ENCODE data around the gene ELP4.

DNA sequence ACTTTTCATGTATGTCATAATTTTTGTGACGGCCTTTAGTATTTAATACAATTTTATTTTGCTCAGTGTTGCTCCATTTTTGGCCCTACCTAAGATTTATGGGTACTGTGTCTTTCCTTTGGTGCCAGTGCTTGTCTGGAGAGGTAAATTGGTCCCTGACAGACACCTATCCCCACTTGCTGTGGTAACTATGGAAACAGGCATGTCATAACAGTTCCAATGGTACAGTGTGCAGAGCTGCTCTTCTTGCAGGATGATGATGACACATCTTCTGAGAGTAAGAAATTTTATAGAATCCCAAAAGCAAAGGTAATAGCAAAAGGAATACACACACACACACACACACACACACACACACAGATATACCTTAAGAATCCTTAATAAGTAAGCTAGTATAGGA, 118.5 kb downstream of the ELP4 start:
- no peak for TF ChIP-seq POLR2AphosphoS5 (IDR thresholded peaks at IDR 0.05; ENCODE audit: low read depth)
- no peak for TF ChIP-seq CTCF (conservative IDR thresholded peaks at IDR 0.05; ENCODE audit: low read depth in 2 of 2)
- no peak for TF ChIP-seq EZH2 (IDR thresholded peaks at IDR 0.05; ENCODE audit: low read depth, unreplicated experiment)
- no peak for TF ChIP-seq REST (IDR thresholded peaks at IDR 0.05; ENCODE audit: unreplicated experiment)
- TF ChIP-seq CREB1 (CRISPR knock-in tag; IDR thresholded peaks at IDR 0.05; ENCODE audit: low read depth): no peak
- TF ChIP-seq JUNB (IDR thresholded peaks at IDR 0.05; ENCODE audit: unreplicated experiment): no peak
- no peak for TF ChIP-seq STAT1 (IDR thresholded peaks at IDR 0.05; ENCODE audit: unreplicated experiment)
- TF ChIP-seq NANOG (IDR thresholded peaks at IDR 0.05; ENCODE audit: borderline replicate concordance): no peak
- TF ChIP-seq, protein P1, sequence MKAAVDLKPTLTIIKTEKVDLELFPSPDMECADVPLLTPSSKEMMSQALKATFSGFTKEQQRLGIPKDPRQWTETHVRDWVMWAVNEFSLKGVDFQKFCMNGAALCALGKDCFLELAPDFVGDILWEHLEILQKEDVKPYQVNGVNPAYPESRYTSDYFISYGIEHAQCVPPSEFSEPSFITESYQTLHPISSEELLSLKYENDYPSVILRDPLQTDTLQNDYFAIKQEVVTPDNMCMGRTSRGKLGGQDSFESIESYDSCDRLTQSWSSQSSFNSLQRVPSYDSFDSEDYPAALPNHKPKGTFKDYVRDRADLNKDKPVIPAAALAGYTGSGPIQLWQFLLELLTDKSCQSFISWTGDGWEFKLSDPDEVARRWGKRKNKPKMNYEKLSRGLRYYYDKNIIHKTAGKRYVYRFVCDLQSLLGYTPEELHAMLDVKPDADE (IDR thresholded peaks at IDR 0.05): no peak
